Stimulated activated CD8-positive, alpha-beta memory T cell treated with anti-CD3 and anti-CD28 coated beads, Interleukin-15, amount 100 ng/mL, for 4 hours (primary cell): ENCODE measurements around the gene RAB20.
"Not testable (repeated sequence)": the region's sequence is repeated elsewhere in the genome, so short reads cannot be mapped to it uniquely, and the experiment has no call there.

ENCODE experiments used
- DNase-seq, 2 donors: peaks; one replicate each; pipeline ENCODE4 v3.0.0-alpha.2; 2020; ENCODE audit warnings: low read depth in 2 of 2

RAB20 gene

GRCh38 chr13:110575322-110576069 is 14.0 kb upstream of the RAB20 start:
- DNase-seq, result no peak

DNA sequence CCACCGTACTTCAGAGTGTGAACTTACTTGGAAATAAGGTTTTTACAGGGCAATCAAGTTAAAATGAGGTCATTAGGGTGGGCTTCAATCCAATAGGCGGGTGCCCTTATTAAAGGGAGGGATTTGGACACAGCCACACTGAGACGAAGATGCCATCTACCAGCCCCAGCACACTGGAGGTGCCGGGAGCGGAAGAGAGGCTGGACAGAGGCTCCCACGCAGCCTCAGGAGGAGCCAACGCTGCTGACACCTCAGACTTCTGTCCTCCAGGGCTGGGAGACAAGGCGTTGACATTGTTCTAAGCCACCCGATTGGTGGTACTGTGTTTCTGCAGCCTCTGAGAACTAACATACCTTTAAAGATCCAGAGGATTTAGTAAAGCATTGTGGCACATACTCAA is 12.6 kb upstream of the RAB20 start:
- DNase-seq, result no peak

DNA sequence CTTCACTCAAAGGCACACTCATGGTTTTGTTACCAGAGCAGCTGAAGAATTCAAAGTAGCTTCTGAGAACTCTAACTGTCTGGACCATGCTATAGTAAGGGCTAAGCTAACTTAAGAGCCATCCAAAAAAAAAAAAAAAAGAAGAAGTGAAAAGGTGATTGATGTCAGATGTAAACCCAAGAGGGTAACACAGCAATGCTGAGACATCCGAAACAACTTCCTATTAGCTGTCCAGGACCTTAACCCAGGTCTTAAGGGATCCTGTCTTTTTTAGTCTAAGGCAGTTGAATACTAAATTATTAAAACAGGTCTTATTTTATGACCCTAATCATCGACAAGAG is 11.2 kb upstream of the RAB20 start:
- DNase-seq, result no peak

DNA sequence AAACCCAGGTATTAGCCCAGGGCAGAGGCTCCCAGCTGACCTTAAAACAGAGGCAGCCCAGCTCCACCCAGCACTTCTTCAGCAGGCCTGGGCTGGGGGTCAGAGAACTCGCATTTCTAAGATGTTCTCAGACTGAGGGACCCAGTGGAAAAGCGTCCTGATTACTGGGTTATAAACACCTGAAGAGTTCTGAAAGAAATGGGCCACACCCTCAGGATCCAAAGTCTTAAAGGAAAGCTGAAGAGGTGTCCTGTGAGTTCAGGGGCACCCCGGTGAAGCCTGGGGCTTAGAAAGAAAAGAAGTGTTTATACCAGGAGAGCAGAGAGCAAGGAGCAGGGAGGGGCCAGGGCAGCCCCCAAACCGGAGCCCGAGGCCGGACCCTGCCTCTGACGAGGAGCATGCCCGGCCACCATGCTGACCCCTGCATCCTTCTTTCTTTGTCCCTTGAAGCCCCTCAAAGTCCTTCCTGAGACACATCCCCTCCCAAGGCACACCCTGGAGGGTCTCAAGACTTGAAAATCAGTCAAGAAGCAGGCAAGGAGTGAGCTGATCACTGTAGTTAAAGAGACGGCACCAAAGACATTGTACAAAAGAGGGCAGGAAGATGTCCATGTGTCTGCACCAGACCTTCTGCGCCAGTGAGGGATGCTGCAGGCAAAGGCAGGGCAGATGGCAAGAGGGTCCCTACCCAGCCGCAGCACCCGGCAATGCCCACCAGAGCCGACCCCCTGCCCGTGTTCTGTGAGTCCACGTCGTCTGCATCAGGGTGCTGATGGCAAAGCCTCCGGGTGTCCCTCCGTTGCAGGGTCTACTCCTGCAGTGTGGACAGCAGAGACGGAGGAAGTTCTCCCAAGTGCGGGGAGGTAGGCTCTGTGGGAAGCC is 10.6 kb upstream of the RAB20 start:
- DNase-seq, result no peak

DNA sequence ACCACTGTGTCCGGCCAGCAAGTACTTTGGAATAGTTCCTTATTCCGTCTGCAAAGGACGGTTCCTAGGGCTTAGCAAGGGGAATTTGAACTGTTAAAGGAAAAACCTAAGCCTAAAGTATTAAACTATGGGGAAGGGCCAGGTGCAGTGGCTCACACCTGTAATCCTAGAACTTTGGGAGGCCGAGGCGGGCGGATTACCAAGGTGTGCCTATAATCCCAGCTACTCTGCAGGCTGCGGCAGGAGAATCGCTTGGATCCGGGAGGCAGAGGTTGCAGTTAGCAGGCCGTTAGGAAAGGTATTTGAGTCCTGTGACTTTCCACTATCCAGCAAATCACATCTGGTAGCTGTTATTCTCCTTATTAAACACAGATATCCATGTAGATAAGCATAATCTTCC is 9.4 kb upstream of the RAB20 start:
- no peak for DNase-seq

- DNase-seq, result not testable (repeated sequence)
Observed at GRCh38 chr13:110569962-110570361, 8.4 kb upstream of the RAB20 start.

DNA sequence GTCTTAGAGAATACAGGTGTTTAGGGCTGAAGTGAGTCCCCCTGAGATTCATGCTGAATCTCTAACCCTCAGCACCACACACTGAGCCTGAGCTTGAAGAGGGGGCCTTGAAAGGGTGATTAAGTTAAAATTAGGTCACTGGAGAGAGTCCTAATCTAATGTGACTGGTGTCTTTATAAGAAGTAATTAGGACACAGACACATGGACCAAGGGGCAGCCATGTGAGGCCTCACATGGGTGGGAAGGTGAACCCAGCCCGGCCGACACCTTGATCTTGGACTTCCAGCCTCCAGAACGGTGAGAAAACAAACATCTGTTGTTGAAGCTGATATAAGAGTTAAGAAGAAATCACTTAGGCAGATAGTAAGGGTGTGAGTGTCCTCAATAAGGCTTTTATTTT is 7.1 kb upstream of the RAB20 start:
- no peak for DNase-seq

DNA sequence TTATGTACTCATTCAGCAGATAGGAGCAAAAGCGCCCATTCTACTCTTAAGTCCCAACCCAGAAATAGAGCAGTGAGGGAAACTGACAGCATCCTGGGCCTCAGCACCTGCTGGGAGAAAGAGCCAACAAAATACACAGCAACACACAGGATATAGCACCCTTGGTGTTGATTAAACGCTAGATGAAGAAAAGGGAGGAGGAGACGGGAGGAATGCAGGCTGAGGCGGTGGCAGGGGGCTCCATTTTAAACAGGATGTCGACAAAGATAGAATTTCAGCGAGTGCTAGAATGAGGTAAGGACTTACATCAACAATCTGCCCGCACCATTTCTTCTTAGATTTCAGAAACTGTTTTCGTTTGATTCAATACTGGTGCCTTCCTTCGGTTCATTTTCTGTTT is 4.6 kb upstream of the RAB20 start:
- DNase-seq, result no peak

DNA sequence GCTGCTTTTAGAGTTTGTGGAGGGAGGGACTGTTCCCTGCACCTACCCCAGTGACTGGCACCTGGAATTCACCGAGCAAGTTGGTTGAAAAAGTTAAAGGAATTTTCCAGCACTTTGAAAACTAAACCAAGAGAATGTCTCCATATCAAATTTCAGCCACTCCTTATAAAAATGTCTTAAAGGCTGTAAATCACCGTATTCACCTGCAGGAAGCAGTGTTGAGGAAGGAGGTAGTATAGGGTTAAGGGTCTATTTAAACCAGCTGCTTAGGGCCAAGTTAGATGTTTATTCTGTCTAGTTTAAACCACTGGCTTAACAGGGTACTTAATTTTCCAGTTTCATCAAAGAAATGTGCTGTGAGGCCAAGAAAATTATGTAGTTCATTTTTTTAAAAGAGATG is 3.8 kb upstream of the RAB20 start:
- no peak for DNase-seq

DNA sequence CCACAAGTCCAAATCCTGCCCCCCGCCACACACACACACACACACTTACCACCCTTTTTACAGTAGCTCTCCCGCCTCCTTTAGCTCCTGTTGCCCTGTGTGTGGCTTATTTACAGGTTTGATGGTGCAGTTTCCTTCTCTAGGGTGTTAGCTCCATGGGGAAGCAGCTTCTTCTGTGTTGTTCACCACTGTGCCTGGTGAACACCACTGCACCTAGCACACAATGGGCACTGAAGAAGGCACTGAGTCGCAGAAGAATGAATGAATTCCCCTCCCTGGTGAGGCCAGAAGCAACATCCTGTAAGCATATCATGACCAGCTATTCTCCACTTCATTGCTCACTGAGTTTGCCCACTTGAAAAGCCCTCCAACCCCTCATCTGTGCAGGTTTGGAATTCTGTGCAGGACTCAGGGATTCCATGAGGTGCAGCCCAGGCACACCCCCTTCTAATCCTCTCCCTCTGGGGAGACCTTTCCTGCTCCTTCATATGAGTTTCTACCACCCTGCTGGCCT is 3.0 kb upstream of the RAB20 start:
- no peak for DNase-seq

GRCh38 chr13:110563463-110563774 is 1.9 kb upstream of the RAB20 start:
- DNase-seq, result no peak

GRCh38 chr13:110562696-110563462 is 1.4 kb upstream of the RAB20 start:
- no peak for DNase-seq

GRCh38 chr13:110562036-110562597 is 595 bp upstream of the RAB20 start:
- DNase-seq, result no peak

DNA sequence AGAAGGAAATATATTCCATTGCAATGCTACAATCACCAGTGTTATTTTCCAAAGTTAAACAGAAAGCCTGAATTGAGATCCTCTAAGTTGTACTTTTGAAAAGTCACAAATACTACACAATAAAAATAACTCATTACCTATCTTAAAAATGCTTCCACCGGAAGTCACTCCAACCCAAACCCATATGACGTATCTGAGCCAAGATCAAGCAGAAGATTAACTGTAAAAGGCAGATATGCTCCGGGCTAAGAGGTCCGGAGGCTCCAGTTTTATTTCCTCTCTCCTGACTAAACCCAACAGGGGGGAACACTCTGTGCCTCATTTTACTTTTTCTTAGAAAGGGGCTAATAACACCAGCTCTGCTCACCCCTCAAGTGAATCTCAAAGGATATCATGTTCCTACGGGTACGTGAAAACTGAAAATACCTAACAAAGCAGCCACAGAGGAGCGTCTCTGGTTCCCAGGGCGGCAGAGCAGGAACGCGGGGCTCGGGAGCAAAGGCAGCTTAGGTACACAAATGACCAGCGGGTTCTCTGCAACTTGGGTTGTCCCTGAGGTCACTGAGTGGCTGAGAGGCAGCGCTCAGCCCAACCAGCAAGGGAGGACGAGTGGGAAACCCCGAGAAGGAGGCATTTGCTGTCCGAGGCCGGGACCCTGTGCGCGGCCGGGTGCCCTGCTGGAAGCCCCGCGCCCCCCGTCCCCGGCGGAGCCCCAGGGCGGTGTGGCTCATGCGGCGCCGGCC is 750 bp downstream of the RAB20 start:
- DNase-seq, result no peak

DNA sequence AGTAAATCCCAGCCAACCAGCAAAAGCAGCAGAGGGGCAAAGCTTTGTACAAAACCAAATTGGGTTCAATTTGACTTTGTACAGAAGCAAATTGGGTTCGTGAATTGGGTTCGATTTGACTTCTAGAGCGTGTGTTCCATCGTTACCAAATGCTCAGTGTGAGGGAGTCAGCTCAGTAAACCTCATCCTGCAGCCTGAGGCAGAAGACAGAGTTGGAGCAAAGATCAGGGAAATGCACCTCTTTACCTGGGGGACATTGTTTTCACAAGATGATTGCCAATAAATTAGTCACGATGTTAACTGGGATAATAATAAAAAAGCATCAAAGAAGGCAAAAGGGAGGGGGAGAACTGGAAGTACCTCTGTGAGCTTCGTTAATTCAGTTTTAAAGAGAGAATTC is 1.5 kb downstream of the RAB20 start:
- no peak for DNase-seq

DNA sequence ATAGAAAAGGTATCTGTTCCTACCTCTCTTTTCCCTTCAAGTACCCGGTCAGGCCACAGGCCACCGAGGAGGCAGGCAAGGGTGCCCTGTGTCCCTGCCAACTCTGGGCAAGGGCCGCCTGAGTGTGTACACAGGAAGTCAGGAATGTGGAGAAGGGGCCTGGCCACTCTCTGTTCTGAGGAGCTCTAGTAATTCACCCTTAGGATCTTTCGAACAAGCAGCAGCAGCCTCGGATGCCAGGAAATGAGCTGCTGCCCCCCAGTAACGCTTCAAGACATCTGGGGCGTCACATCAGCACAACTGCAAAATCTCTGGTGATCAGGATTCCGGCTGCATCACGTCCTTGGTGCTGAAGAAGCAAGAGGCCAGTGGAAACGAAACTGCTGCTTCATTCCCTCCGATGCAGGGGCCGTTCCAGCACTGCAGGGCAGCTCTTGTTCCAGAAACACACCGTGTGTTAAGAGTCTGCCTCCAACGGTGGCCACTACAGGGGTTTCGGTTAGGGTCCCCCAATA is 2.0 kb downstream of the RAB20 start:
- no peak for DNase-seq

DNA sequence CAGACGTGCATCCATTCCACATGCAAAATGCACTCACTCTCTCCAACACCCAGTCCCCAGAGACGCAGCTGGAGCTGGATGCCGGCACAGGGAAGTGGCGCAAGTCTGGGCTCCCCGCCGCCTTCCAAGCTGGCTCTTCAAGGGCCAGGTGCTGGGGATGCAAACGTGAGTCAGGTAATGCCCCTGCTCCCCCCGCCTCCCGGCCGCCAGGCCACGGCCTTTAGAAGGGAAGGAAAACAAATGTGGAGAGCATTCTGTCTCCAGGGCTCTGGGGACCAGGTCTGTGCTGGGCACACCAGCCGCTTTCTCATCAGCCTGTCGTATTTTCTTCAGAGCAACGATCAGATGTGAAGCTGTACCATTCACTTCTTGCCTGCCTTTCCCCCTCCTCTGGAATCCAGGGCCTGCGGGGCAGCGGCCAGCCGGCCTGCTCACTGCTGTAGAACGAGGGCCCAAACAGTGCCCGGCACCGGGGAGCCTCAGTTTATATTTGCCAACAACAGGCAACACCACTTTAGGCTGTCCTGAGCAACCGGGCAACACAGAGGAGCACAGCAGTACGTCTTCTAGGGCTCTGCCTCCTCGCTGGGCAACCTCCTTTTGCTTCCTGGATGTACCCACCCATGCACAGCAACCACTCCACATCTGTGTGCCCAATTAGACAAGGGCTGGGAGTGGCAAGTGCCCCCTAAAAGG is 3.8 kb downstream of the RAB20 start:
- no peak for DNase-seq

- no peak for DNase-seq
Observed at GRCh38 chr13:110557082-110557481, 4.4 kb downstream of the RAB20 start.

GRCh38 chr13:110556224-110556606 is 5.3 kb downstream of the RAB20 start:
- DNase-seq, result no peak

- no peak for DNase-seq
Observed at GRCh38 chr13:110555601-110556223, 5.8 kb downstream of the RAB20 start.
